GM23248 (cell line): Measurements from ENCODE around the gene RIMS4.

Source experiments
- EZH2 ChIP-seq: fragments of 200-600 bp; sonication (generic); IDR thresholded peaks from 2 replicates; pipeline ENCODE4 v1.6.1; 2018; ENCODE audit warnings: antibody characterized with exemption, mild to moderate bottlenecking; ENCODE audit not compliant: insufficient read depth, poor library complexity, severe bottlenecking
- EZH2phosphoT487 ChIP-seq: fragments of 200-600 bp; sonication (generic); IDR thresholded peaks from 2 replicates; pipeline ENCODE4 v1.6.1; 2018; ENCODE audit warnings: antibody characterized with exemption, moderate library complexity, mild to moderate bottlenecking, low read depth; ENCODE audit not compliant: insufficient read depth

DNA sequence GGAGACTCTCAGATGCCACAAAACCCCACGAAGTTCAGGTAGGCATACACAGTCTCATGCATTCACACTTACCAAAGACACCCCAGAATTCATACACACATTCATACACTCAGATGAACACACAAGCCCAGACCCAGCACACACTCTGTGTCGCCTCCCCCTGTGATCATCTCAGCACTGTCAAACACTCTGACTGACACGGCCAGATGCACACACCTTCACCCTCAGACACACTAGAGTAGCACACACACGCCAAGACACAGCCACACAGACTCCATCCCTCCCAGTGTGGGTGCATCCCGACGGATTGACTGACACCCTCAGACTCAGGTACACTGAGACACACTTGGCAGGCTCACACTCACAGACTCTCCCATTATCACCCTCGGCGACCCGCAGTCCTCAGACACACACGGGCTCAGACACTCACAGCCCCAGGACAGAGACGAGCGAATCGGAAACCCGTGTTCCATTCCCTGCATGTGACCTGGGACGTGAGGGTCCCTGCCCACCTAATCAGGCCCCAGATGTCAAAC lies 872 bp upstream of the RIMS4 start:
- no peak for TF ChIP-seq EZH2phosphoT487
- no peak for TF ChIP-seq EZH2
